Non-pigmented ciliary epithelial cell (primary cell): ENCODE results near the gene SV2B.

Source experiments
- DNase-seq: peaks from one replicate; pipeline ENCODE4 v3.0.0-alpha.2; 2010; ENCODE audit warnings: low read depth

Gene SV2B

DNA sequence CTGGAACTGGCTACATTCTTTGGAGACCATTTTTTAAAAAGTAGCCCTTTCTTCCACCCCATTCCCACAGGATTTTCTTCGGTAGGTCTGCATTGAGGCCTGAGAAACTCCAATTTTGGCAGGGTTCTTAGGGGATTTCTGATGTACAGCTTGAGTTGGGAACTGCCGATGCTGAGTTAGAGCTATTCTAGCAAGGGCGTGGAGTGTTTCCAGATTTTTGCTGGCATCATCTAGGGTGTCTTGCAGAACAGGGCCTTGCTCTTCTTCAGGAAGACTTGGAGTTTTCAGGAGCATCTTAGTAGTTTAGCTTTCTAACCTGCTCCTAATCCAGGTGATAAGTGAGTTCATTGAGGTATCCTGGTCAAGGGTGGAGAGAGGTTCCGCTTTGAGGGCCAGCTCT, 41.0 kb downstream of the SV2B start:
- no peak for DNase-seq

- no peak for DNase-seq
Measured at GRCh38 chr15:91142106-91142744, 42.2 kb downstream of the SV2B start.

DNA sequence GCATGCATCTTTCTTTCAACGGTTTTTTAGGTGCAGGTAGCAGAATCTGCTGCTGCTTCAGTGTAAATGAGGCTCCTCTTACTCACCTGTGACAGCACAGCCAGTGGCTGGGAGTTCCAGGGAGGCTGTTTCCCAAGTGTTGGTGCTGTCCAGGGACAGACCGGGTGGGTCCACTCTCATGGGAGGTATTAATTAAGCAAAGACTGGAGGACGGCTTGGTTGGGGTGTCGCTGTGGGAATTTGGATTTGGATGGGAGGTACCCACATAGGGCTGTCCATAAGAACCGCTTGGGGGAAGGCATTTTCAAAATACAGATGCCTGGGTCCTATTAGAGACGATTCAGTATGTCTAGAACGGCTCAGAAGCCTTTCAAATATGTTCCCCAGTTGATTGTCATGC, 42.9 kb downstream of the SV2B start:
- no peak for DNase-seq

GRCh38 chr15:91146728-91147127, 46.7 kb downstream of the SV2B start:
- DNase-seq = no peak

- no peak for DNase-seq
Measured at GRCh38 chr15:91148243-91148642, 48.2 kb downstream of the SV2B start.

- DNase-seq = no peak
Measured at GRCh38 chr15:91150502-91151160, 50.6 kb downstream of the SV2B start.

GRCh38 chr15:91151781-91152563, 51.9 kb downstream of the SV2B start:
- no peak for DNase-seq

DNA sequence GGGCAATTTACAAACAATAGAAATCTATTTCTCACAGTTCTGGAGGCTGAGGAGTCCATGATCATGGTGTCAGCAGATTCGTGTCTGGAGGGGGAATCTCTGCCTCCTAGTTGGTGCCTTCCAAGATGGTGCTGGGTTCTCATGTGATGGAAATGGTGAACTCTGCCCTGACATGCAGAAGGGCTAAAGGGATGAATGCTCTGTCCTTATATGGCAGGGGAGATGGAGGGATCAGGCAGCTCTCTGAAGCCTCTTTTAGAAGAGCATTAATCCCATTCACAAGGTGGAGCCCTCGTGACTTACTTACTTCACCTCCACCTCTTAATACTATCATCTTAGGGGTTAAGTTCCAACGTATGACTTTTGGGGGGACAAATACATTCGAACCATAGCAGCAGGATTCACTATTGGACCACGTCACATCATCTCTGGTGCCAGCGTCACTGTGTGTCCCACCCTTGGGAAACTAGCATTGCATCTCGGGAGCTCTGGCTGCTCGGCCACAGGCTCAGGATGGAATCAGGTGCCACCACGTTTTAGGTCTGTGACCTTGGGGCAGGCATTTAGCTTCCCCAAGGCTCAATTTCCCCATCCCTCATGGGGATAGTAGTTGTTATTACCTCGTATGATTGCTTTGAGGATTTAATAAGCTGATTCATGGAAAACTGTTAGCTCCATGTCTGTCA, 53.0 kb downstream of the SV2B start:
- no peak for DNase-seq

DNA sequence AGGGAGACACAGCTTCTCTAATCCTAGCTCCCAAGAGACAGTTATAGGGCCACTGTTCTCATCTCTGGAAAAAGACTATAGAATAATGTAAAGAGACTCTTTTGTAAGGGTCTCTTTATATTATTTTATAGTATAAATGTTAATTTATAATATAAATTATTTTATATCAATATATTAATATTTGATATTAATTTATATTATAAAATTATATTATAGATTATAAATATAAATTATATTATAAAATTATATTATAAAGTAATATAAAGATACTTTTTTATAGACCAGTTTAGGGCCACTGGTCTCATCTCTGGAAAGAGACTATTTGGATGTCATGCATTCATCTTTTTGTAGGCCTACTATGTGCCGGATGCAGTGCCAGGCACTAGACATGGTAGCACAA, 53.9 kb downstream of the SV2B start:
- DNase-seq = no peak

DNA sequence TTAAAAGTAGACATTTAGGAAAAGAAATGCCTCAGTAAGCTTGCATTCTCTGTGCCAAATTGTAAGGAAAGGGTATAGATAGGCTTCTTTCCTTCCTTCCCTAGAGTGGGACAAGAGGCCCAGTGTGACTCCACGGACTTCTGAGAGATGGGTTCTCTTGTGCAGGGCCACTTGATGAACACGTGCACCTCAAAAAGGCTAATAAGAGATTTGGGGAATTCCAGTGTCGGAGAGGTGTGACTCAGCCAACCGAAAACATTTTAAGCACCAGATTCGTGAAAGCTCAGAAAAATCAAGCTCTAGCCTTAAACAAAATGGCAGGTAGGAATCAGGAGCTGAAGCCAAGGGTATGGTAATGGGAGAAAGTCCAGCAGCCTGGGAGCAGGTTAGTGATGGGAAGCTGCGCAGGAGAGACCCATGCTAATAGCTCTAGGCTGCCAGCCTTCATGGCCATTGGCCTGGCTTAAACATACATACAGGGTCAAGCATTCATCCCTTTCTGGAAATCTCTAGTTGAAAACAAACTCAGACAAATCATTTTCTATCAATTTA, 56.2 kb downstream of the SV2B start:
- DNase-seq = no peak

DNA sequence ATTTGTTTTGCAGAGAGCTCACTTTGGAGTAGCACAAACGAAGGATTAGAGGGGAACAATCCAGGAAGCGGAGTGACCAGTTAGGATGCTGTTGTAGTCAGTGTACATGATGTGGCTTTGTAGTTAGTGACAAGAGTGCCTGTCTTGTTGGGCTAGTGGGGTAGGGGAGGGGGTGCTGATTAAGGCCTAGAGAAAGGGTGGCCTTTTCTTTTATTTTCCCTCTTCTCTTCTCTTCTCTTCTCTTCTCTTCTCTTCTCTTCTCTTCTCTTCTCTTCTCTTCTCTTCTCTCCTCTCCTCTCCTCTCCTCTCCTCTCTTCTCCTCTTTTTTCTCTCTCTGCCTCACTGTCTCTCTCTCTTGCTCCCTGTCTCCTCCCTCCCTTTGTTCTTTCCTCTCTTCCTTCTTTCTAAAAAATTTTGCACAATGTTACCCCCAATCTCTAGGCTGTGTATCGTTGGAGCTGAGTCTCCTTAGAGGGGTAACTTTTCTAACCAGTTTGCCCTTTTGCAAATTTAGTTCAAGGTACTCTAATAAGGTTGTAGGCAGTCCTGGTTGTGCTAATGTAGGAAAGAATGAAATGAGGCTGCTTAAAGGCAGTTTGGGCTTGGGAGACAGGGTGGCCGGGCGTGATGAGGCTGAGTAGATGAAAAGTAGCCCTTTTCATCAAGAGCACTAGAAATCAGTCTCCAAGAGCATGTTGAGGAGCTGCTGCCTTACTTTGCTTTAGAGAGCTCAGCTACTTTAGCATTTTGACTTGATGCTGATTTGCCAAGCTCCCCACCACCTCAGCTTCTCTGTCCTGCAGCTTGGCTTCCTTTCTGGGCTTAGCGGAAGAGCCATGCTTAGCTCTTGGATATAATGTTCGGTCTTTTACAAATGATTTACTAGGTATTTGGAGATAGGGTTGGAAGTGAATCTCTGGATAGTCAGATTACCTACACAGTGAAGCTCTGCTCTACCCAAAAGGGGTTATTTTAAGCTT, 58.6 kb downstream of the SV2B start:
- DNase-seq = no peak

DNA sequence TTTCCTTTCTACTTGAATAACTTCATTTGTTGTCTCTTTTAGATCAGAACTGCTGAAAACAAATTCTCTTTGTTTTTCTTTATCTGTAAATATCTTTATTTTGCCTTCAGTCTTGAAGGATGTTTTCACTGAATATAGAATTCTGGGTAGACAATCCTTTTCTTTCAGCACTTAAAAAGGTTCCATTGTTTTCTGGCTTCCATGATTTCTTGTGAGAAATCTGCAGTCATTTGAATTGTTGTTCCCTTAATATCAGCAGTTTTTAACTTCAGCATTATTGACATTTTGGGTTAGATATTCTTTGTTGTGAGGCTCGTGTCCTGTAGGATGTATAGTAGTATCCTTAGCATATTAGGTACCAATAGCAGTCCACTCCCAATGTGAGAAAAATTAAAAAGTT, 65.8 kb downstream of the SV2B start:
- no peak for DNase-seq

- DNase-seq = no peak
Measured at GRCh38 chr15:91168457-91168856, 68.4 kb downstream of the SV2B start.

DNA sequence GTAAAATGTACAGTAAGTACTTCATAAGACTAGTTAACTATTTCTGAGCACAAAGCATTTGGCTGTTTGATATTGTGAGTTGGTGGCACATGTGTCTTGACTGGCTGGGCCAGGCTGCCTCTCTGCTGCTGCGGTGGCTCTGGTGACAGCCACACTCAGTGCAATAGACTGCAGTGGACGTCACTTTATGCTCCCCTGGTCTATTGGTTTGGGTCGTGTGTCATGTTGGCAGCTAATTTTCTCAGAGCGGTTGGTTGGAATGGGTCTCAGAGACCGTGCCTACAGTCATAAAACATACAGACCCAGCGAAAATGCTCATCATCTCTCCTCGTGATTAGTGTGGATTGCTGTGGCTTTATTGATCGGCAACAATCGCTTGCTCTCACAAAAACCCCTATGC, 71.3 kb downstream of the SV2B start:
- DNase-seq = no peak

DNA sequence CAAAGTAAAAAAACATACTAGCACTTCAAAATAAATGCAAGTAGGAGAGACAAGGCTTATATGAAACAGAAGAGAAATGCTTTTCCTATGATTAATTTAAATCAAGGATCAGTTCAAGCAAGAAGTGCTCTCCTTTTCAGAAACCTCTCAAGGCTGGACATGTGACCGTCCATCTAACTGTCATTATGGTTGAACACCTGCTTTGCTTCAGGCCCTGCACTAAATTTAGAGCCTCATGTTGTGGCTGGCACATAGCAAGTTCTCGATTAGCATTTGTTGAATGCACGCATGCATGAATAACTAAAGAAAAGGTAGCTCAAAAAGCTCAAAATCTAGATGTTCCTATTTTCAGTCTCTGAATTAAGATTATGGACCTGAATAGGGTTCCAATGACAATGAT, 82.0 kb downstream of the SV2B start:
- no peak for DNase-seq

DNA sequence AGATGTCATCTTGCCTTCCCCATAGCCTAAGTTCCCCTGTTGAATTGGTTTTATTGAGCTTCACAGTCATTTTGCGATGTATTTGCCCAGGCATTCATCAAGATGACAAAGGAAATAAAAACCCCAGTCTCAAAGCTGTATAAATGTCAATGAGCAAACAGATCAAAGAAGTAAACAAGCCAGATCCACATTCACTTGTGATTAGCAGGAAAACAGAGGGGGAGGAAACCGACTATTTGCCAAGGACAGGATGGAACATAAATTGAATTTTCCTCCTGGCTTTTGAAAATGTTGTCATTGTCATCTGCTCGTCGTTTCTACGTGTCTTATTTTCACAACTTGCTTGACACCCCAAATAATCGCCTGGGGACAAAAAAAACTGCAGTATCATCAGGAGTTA, 83.5 kb downstream of the SV2B start:
- no peak for DNase-seq

DNA sequence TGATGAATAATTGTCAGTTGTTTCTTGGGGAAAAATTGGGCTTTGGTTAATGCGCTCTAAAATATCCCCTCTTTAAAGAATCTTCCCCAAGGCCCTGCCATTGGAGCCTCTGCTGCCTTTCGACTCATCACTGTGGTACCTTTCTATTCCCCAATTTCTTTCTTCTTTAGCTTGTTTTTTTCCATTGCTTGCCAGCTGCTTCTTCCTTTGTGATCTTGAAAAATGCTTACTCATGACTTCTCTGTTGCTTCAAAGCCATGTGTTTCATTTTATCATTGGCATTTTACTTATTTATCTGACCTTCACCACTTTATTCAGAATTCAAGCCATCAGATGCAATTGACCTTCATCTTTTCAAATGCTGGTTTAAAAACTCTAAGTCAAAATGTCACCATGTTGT, 84.4 kb downstream of the SV2B start:
- DNase-seq = no peak

- DNase-seq = peak; percentile 3
Measured at GRCh38 chr15:91186904-91187656, 87.0 kb downstream of the SV2B start.

DNA sequence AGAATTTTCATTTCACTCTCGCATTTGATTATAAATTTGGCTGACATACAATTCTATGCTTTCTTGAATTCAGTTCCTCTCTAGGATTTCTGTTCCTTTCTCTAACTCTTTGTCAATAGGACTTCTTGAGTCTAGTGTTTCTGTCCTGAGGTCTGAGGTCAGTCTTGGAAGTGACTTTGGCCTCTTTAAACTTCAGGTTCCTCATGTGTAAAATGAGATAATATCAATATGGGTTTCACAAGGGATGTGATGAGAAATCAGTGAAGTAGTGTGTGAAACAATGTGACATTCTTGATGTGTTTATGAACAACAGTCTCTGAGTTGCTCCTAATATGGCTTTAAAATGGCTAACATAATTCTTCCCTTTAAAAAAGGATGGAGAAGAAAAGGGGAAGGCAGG, 92.2 kb downstream of the SV2B start:
- no peak for DNase-seq

GRCh38 chr15:91192690-91193377, 92.8 kb downstream of the SV2B start:
- no peak for DNase-seq
